ENCODE data around the gene PCGF5.
"Not testable (repeated sequence)": the region's sequence is repeated elsewhere in the genome, so short reads cannot be mapped to it uniquely, and the experiment has no call there.

The PCGF5 gene

GRCh38 chr10:91247360-91248111, 27.1 kb downstream of the PCGF5 start:
- H3K4me3 ChIP-seq (ENCODE audit: low read length), result no peak overlapping the region
- DNase-seq (ENCODE audit: low read depth), result peak; percentile 14
- TF ChIP-seq CTCF (IDR thresholded peaks at IDR 0.05; ENCODE audit: insufficient read depth, low read depth, low read length, missing control alignments), result no peak

GRCh38 chr10:91249700-91250099, 29.2 kb downstream of the PCGF5 start:
- no peak overlapping the region for H3K4me3 ChIP-seq (ENCODE audit: low read length)
- DNase-seq (ENCODE audit: low read depth), result no peak
- no peak for TF ChIP-seq CTCF (IDR thresholded peaks at IDR 0.05; ENCODE audit: insufficient read depth, low read depth, low read length, missing control alignments)

GRCh38 chr10:91250341-91250740, 29.9 kb downstream of the PCGF5 start:
- no peak for TF ChIP-seq CTCF (IDR thresholded peaks at IDR 0.05; ENCODE audit: insufficient read depth, low read depth, low read length, missing control alignments)
- no peak for DNase-seq (ENCODE audit: low read depth)
- no peak overlapping the region for H3K4me3 ChIP-seq (ENCODE audit: low read length)

- no peak overlapping the region for H3K4me3 ChIP-seq (ENCODE audit: low read length)
- DNase-seq (ENCODE audit: low read depth), result peak; percentile 60
- peak; percentile 92 for TF ChIP-seq CTCF (IDR thresholded peaks at IDR 0.05; ENCODE audit: insufficient read depth, low read depth, low read length, missing control alignments)
Observed at GRCh38 chr10:91251430-91252056, 31.1 kb downstream of the PCGF5 start.

GRCh38 chr10:91253300-91253699, 32.8 kb downstream of the PCGF5 start:
- no peak for TF ChIP-seq CTCF (IDR thresholded peaks at IDR 0.05; ENCODE audit: insufficient read depth, low read depth, low read length, missing control alignments)
- no peak for DNase-seq (ENCODE audit: low read depth)
- H3K4me3 ChIP-seq (ENCODE audit: low read length), result no peak overlapping the region

GRCh38 chr10:91257310-91257709, 36.8 kb downstream of the PCGF5 start:
- TF ChIP-seq CTCF (IDR thresholded peaks at IDR 0.05; ENCODE audit: insufficient read depth, low read depth, low read length, missing control alignments), result no peak
- DNase-seq (ENCODE audit: low read depth), result no peak
- H3K4me3 ChIP-seq (ENCODE audit: low read length), result no peak overlapping the region

GRCh38 chr10:91260417-91260816, 40.0 kb downstream of the PCGF5 start:
- not testable (repeated sequence) for H3K4me3 ChIP-seq (ENCODE audit: low read length)

More at GRCh38 chr10:91260417-91260816, 40.0 kb downstream of the PCGF5 start:
- DNase-seq (ENCODE audit: low read depth), result not testable (repeated sequence)

Measured in epithelial cell of esophagus (primary cell).